Upper lobe of right lung (tissue), 1 donor: Measurements from ENCODE around the gene MRPL58. TPM values are rescaled to one million over a fixed set of nuclear protein-coding genes. Genes with fewer than 3 reads are reported as not detected.
"Not testable (repeated sequence)": the region's sequence is repeated elsewhere in the genome, so short reads cannot be mapped to it uniquely, and the experiment has no call there.

ENCODE experiments used
- ATAC-seq: fragments of 200-7000 bp; cut with Tn5 transposase; one replicate; pipeline ENCODE4 v1.9.1; 2020; ENCODE audit warnings: mild to moderate bottlenecking, moderate library complexity
- DNase-seq: peaks from one replicate; pipeline ENCODE4 v3.0.0-alpha.2; 2020
- H3K27ac ChIP-seq: fragments of 200-600 bp; one replicate; pipeline ENCODE4 v1.8.0; 2022
- H3K27me3 ChIP-seq: fragments of 200-600 bp; one replicate; pipeline ENCODE4 v1.8.0; 2022; ENCODE audit warnings: mild to moderate bottlenecking
- H3K36me3 ChIP-seq: fragments of 200-600 bp; one replicate; pipeline ENCODE4 v1.8.0; 2022
- H3K4me1 ChIP-seq: fragments of 200-600 bp; one replicate; pipeline ENCODE4 v1.8.0; 2022
- H3K4me3 ChIP-seq: fragments of 200-600 bp; one replicate; pipeline ENCODE4 v1.8.0; 2022; ENCODE audit warnings: mild to moderate bottlenecking
- H3K9me3 ChIP-seq: fragments of 200-600 bp; one replicate; pipeline ENCODE4 v1.8.0; 2022
- CTCF ChIP-seq: fragments of 200-600 bp; IDR thresholded peaks from one replicate; pipeline ENCODE4 v1.8.0; 2022; ENCODE audit warnings: antibody characterized with exemption
- intact Hi-C: fragments of 100-400 bp; cut with DNase I; formaldehyde crosslinking; loops from one replicate; pipeline ENCODE4 v1.11.0; 2022
- total RNA-seq: library from RNA; stranded (reverse); fragmentation: NEBNext Ultra II Directional; extraction: Animal tissue kit (Norgen Biotek cat#: 25700); gene quantifications from one replicate; pipeline ENCODE4 v1.2.1, GENCODE V29; 2021
- donor health status: DM: no; HTN: yes; CAD: no; lungs with severe emphysema.

MRPL58 gene
- total RNA-seq, 1 donor from 2014 or later: 21.6 TPM

- DNase-seq (no peak), ATAC-seq (peak; percentile 5)
- no peak for TF ChIP-seq CTCF
Measured at GRCh38 chr17:75001915-75002843, 10.3 kb upstream of the MRPL58 start.

GRCh38 chr17:75003070-75003956 is 9.2 kb upstream of the MRPL58 start:
- DNase-seq (no peak), ATAC-seq (peak; percentile 8)
- H3K4me3 ChIP-seq: no peak overlapping the region
- TF ChIP-seq CTCF: no peak
- peaks cover 15% of the 10 kb centered on the region for H3K36me3 ChIP-seq
- no peaks in the 10 kb centered on the region for H3K27me3 ChIP-seq
- intact Hi-C loops: no loop called here
- H3K27ac ChIP-seq: no peak overlapping the region
- no peaks in the 10 kb centered on the region for H3K4me1 ChIP-seq
- H3K9me3 ChIP-seq: no peaks in the 10 kb centered on the region

More at GRCh38 chr17:75001915-75002843, 10.3 kb upstream of the MRPL58 start:
- intact Hi-C loops: no loop called here
- Histone ChIP-seq H3K4me3 (no peak overlapping the region), H3K4me1 (no peaks in the 10 kb centered on the region), H3K27ac (no peak overlapping the region), H3K27me3 (no peaks in the 10 kb centered on the region), H3K9me3 (no peaks in the 10 kb centered on the region), H3K36me3 (peaks cover 15% of the 10 kb centered on the region)

- no peak overlapping the region for H3K27ac ChIP-seq
- no peak for ATAC-seq
- intact Hi-C loops: no loop called here
- H3K36me3 ChIP-seq: peaks cover 15% of the 10 kb centered on the region
- no peak for DNase-seq
- TF ChIP-seq CTCF: no peak
- H3K27me3 ChIP-seq: no peaks in the 10 kb centered on the region
- no peaks in the 10 kb centered on the region for H3K9me3 ChIP-seq
- H3K4me1 ChIP-seq: no peaks in the 10 kb centered on the region
- H3K4me3 ChIP-seq: no peak overlapping the region
Measured at GRCh38 chr17:75003957-75004355, 8.5 kb upstream of the MRPL58 start.

GRCh38 chr17:75004371-75004770 is 8.1 kb upstream of the MRPL58 start:
- no peak overlapping the region for H3K27ac ChIP-seq
- no peak for TF ChIP-seq CTCF
- intact Hi-C loops: no loop called here
- DNase-seq (no peak), ATAC-seq (no peak)
- H3K27me3 ChIP-seq: no peaks in the 10 kb centered on the region
- no peak overlapping the region for H3K4me3 ChIP-seq
- peaks cover 15% of the 10 kb centered on the region for H3K36me3 ChIP-seq
- H3K4me1 ChIP-seq: no peaks in the 10 kb centered on the region
- no peaks in the 10 kb centered on the region for H3K9me3 ChIP-seq

GRCh38 chr17:75005291-75005690 is 7.2 kb upstream of the MRPL58 start:
- ATAC-seq (no peak), DNase-seq (no peak)
- TF ChIP-seq CTCF: no peak
- Histone ChIP-seq H3K27me3 (no peaks in the 10 kb centered on the region), H3K36me3 (peaks cover 15% of the 10 kb centered on the region), H3K9me3 (no peaks in the 10 kb centered on the region), H3K4me1 (no peaks in the 10 kb centered on the region), H3K4me3 (no peak overlapping the region), H3K27ac (no peak overlapping the region)
- intact Hi-C loops: no loop called here

- H3K9me3 ChIP-seq, H3K4me3 ChIP-seq, H3K27me3 ChIP-seq, H3K27ac ChIP-seq, ATAC-seq, H3K4me1 ChIP-seq, DNase-seq, intact Hi-C loops: not testable (repeated sequence)
- peaks cover 12% of the 10 kb centered on the region for H3K36me3 ChIP-seq
Measured at GRCh38 chr17:75006084-75006483, 6.4 kb upstream of the MRPL58 start.
